Measurements from ENCODE around the gene SPATA9.
"Not testable (repeated sequence)": the region's sequence is repeated elsewhere in the genome, so short reads cannot be mapped to it uniquely, and the experiment has no call there.

The SPATA9 gene

GRCh38 chr5:95641741-95642220 is 41.0 kb downstream of the SPATA9 start:
- no peak for DNase-seq

- no peak for DNase-seq
Measured at GRCh38 chr5:95638632-95639031, 44.2 kb downstream of the SPATA9 start.

- no peak for DNase-seq
Measured at GRCh38 chr5:95634081-95634480, 48.7 kb downstream of the SPATA9 start.

- no peak for DNase-seq
Measured at GRCh38 chr5:95633671-95634070, 49.1 kb downstream of the SPATA9 start.

GRCh38 chr5:95632942-95633341 is 49.8 kb downstream of the SPATA9 start:
- DNase-seq, result not testable (repeated sequence)

- DNase-seq, result no peak
Measured at GRCh38 chr5:95631991-95632675, 50.7 kb downstream of the SPATA9 start.

GRCh38 chr5:95631255-95631958 is 51.4 kb downstream of the SPATA9 start:
- DNase-seq, result peak; percentile 63

- DNase-seq, result no peak
Measured at GRCh38 chr5:95630394-95630917, 52.3 kb downstream of the SPATA9 start.

- no peak for DNase-seq
Measured at GRCh38 chr5:95628933-95629332, 53.9 kb downstream of the SPATA9 start.

- DNase-seq, result no peak
Measured at GRCh38 chr5:95627971-95628810, 54.6 kb downstream of the SPATA9 start.

- DNase-seq, result no peak
Measured at GRCh38 chr5:95626701-95627100, 56.1 kb downstream of the SPATA9 start.

- no peak for DNase-seq
Measured at GRCh38 chr5:95624368-95624767, 58.4 kb downstream of the SPATA9 start.

- no peak for DNase-seq
Measured at GRCh38 chr5:95623706-95624105, 59.1 kb downstream of the SPATA9 start.

GRCh38 chr5:95621839-95622629 is 60.8 kb downstream of the SPATA9 start:
- no peak for DNase-seq

GRCh38 chr5:95620870-95621838 is 61.6 kb downstream of the SPATA9 start:
- no peak for DNase-seq

GRCh38 chr5:95620030-95620869 is 62.5 kb downstream of the SPATA9 start, which contains the start of gene GPR150:
TSS of gene GPR150 (plus strand) at chr5:95620087. CDS start at chr5:95620276, 189 bp downstream.
- no peak for DNase-seq

GRCh38 chr5:95619514-95620029 is 63.2 kb downstream of the SPATA9 start:
- DNase-seq, result no peak

- DNase-seq, result no peak
Measured at GRCh38 chr5:95619096-95619495, 63.7 kb downstream of the SPATA9 start.

- DNase-seq, result no peak
Measured at GRCh38 chr5:95617057-95617456, 65.7 kb downstream of the SPATA9 start.

- DNase-seq, result no peak
Measured at GRCh38 chr5:95615164-95615467, 67.7 kb downstream of the SPATA9 start.
